Bone marrow (tissue), 2 donors: ENCODE data around the gene APOC3.

ENCODE experiments used
- DNase-seq, 2 donors: peaks; one replicate each; lab custom pipeline; 2025; lab: John Stamatoyannopoulos, UW

Gene APOC3

DNA sequence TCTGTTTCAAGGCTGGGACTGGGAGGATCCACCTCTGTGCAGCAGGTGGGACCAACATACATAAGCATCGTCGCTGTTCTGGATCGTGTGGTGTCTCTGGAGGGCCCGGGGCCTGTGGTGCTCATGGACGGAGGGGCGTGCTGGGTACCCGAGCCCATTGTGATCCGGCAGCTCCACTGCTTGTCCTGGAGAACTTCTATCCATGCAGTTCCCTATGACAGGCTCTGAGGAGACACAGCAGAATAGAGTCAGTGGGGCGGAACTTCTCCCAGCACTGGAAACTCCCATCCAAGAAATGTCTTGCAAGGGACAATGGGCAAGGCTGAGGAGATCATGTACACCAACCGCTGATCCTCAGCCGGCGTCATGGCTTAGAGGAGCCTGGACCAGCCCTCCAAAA, 19.4 kb downstream of the APOC3 start:
- DNase-seq: no peak

DNA sequence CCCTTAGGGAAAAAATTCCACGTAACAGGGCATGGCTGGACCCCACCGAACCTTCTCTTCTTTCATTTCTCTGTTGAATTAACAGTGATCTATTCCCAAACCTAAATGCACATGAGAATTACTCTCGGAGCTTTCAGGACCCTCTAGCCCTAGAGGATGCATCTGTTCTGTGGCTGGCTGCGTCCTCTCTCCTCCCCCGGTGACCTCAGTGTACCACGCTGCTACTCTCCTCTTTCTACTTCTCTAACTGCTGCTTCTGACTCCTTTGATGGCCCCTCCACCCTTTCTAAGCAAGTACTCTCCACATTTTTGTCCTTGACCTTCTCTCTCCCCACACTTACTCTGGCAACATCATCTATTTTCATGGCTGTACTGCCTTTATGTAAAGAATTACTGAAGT, 19.8 kb downstream of the APOC3 start:
- peak in 1 of 2 donors; percentile 94 for DNase-seq

DNA sequence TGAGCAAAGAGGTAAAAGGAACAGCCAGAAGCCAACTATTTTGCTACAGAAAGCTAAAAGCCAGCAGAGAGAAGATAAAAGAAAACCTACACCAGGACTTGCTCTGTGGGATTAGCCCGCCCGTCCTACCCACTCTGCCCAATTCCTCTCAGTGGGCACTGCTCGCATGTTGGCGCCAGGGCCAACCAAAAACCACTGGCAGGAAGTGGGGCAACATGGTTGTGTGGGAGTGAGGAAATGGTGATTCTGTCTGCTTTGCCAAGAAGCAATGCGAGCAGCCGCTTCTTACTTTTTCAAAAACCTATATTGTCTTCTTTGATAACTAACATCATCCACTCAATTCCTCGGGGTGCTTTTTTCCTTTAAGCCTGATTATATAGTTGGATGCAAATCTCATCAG, 21.9 kb downstream of the APOC3 start:
- DNase-seq: peak in 1 of 2 donors; percentile 88

DNA sequence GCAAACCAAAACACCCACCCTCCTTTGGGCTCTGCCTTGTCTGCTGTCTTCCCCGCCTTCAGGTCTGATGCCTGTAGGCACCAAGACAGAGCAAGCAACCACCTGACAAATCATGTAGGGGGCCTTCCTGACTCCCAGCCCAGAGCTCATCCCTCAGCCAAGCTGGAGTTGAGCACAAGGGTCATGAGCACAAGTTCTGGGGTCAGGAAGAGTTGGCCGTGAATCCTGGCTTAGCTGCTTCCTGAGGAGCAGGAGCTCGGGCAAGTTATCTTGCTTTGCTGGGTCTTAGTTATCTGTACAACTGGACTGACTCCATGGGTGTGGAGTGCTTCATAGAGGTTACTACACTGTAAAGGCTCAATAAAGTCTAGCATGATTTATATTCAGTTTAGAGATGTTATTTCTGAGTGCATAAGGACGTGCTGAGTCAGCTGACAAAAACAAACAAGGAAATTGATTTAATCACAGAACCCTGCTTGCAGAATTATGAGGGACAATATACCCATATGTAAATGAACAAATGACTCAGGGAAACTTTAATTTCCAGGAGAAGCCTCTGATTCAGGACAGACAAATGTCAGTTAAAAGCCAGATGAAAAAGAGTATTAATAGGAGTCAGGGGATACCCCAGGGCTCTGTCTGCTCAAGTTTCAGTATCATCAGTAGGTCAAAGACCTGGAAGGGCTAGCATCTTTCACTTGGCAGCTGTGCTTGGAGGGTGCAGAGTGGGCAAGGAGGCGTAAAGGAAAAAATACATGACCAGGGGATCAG, 22.7 kb downstream of the APOC3 start:
- no peak for DNase-seq

DNA sequence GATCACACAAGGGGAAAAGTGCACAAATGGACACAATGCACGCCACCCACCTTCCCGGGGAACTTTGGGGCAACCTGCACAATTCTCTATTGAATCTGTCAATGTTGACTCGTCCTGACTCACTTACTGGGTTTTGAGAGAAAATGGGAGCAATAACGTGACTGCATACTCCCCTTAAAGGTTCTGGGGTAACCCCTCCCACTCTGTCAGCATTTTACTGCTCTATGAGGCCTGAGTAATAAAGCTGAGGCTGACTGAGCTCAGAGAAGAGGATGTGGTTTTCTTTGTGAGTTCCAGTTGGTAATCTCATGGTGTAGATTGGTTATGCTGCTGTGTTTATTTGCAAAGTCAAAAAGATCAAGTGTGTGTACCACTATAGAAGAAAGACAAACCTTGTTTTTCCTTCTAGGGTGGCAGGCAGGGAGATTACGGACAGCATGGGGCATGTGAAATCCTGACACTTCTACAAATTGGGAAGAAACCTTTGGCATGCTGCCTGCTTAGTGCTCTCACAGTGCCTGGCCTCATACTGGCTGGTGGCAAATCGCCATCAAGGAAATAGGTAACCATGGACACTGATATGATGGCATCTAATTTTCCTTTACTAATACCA, 23.9 kb downstream of the APOC3 start:
- peak; percentile 22 to 96 for DNase-seq

DNA sequence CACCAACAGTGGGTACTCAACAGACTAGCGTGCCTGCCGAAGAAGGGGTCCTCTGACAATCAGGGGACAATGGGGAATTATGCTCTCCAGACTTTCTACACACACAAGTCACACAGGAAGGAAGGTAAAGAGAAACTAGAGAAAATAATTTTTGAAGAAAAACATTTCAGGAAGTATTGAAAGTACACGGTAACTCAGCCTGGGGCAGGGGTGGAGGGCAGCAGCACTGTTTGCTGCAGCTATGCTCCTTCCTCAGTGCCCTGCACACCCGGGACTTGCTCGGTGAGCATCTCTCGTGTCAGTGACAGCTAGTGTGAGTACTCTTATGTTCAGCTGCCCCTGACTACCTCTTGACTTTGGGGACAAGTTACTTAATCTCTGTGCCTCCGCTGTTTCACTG, 25.7 kb downstream of the APOC3 start:
- no peak for DNase-seq

DNA sequence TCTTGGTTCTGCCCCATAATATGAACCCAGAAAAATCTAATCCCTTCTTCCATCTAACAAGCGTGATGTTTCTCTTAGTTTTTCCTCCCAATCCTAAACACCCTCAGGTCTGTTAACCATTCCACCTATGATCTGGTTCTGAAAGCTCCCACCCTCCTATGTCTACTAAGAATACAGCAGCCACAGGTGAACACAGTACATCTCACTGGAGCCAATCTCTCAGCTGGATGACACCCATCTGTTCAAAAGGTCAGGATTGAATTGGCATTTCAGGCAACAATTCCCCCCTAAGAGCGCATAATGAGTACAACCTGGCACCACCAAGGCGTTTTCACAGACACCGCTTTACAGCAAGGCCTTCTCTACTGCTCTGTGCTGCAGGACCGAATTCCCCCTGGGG, 26.7 kb downstream of the APOC3 start:
- DNase-seq: no peak

DNA sequence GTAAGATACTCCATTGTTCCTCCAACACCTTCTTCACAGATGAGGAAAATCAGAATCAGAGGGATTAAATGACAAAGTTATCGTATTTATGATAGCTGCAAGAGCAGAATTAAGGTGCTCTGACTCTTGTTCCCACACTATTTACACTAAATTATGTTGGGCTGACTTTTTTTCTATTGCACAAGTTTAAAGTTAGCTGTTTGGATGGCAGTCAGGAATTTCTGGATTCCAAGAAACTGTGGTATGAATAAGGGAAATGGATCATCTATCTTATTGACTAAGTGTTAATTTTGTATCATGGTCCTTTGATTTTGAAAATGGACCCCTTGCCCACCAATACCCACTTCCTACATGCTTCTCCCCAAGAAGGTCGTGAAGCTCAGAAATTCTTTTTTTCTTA, 27.6 kb downstream of the APOC3 start:
- no peak for DNase-seq

DNA sequence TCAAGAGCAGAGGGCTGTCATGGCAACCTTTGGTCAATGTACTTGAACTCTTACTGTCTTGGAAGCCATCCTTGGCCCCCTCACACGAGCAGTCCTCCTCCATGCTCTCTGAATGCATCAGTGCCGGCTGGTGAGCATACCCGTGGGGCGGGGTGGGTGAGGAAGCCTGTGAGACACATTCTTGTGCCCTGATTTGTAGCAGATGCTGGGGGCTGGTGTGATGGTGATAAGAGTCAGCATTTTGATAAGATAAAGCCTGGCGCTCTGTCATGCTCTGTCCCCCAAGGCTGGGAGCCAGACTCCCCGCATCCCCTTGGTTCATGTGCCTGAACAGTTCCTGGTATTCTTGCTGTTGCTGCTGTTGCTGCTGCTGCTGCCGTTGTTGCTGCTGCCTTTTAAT, 28.2 kb downstream of the APOC3 start:
- no peak for DNase-seq

DNA sequence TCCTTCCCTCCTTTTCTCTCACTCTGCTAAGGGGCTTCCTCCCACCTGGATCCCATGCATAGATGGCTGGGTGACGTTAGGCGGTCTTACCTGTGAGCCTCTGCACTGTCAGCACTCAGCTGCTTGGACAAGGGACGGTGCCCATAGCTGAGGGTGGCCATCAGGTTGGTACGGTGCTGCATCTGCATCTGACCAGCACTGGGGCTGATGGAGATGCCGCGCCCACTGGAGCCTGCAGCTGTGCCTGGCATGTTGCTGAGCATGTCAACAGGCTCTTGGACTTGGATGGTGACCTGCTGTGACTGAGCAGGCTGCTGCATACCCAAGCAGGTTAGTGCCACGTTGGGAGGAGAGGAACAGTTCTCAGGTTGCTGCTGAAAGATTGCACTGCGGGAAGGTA, 29.5 kb downstream of the APOC3 start:
- DNase-seq: no peak

DNA sequence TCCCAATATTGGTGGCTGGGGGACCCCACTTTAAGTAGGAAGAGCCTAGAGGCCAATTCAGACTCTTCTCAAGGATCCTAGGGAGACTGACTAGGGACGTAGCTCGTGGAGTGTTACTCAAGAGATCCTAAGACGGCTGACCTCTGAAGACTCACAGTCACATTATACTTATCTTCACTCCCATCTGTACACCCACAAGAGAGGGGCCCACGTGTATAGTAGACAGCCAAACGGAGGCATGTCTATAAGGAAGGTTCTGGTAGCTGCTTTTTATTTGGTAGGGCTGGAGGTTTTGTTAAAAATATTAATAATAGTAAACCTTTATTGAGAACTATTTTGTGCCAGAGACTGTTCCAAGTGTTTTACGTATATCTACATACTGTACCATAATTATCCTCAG, 30.6 kb downstream of the APOC3 start:
- DNase-seq: no peak

DNA sequence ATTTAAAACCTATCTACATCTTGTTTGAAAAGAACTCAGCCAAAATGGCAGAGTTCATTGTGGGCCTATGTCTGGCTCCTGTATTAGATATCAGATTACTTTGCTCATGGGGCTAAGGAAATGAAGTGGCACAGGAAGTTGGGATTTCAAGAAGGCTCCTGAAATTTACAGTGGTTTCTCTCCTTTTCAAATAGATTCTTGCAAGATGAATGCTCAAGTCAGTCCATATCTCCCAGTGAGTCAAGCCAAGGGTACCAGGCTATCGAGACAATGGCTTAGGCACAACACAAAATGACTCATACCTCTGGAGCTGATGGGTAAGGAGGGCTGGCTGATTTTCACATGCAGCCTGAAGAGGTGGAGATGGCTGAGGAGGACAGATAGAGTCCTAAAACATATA, 31.8 kb downstream of the APOC3 start:
- DNase-seq: no peak

DNA sequence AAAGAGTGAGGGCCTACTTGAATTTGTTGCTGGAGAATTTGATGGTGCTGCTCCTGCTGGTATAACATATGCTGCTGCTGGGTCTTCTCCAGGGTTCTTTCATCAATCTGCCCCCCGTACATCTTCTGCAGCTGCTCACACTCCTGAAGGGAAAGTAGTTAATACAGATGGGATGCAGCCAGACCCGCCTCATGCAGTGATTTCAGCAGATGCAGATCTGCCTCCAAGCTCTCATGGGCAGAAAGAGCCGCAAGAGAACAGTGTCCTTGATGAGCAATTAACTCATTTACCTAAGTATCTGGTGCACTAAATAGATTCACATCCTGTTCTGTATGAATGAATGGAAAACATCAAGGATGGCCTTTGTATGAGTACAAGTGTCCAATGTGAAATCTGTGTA, 32.5 kb downstream of the APOC3 start:
- no peak for DNase-seq

DNA sequence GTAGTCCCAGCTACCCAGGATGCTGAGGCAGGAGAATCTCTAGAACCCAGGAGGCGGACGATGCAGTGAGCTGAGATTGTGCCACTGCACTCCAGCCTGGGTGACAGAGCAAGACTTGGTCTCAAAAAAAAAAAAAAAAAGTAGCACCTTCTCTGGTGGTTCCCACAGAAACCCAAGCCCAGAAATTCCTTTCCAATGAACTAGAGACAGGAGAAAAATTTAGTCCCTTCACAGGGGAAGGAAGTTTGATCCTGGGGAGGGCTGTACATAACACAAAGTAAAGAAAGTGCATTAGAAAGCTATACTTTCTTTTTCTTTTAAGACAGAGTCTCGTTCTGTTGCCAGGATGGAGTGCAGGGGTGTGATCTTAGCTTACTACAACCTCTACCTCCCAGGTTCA, 33.2 kb downstream of the APOC3 start:
- DNase-seq: no peak

DNA sequence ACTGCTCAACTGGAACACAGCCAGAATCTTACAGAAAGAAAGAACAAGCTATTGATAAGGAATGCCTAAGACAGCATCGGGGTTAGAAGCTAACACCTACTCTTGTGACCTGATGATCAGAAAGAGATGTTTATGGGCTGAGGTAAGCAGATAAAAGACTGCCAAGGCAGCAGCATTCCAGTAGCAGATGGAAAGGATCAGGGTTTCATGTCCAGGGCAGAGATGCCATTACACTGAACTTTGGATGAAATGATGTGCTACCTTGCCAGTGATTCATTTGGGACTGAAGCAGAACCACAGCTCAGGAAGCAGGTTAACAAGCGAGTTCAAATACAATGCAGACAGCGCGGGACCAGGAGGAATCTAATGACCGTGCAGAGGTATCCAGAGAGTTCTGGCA, 34.8 kb downstream of the APOC3 start:
- no peak for DNase-seq

DNA sequence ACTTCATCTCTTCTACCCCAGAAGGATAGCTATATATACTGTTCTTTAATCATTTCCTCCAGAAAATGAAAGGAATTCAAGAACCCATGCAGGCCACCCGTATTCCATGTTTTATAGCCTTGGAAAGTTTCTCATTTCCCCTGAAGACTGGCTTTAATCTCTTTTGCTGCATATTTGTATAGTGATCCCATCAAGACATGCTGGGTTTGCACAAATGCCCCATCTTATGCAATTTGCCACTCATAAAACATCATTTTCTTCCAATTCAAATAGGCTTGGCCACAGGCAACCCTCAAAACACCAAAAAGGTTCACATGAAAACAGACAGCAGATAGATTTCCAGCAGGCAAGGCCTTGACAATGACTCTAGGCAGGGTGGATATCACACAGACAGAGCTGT, 36.0 kb downstream of the APOC3 start:
- DNase-seq: no peak

DNA sequence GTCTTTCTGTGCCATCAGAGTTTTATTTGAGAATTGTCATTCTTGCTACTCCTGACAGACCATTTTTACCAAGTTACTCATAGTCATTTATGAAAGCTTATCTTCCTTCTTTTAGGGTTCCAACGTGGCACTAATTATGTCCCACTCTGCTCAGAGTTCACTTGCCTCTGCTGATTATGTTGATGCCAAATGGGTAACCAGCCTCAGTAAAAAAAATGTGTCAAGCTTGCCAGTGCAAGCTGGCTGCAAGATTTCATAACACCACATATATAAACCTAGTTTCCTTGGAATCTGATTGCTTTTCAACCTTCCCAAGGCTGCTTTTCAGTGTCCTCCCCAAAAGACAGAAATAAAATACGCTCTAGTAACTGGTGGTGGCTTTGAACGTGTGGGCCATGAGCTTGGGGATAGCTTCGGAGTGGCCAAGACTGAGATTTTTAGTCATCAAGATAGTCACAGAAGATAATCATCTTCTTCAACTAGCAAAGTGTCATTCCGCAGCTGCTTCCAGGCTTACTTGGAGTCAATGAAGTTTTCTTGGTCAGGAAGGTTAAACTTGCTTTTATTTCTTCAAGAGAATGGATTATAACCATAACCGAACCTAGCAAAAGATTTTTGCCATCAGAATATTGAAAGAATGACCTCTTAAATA, 37.2 kb downstream of the APOC3 start:
- no peak for DNase-seq

DNA sequence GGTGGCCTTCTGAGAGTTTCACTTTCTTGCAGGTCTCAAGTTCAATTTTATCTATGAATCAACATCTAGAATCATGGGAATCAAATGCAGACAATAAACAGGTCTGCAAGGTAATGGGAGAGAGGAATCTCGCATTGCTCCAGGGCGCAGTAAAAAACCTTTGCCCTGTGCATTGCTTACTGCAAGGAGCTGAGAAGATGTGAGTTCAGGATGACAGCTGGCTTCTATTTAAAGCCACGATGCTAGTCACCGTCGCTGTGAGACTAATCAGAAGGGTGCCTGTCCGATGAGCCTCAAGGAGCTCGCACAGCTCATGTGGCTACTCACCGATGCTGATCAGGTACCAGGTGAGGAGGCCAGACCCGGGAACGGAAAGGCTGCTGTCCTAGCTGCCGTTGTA, 37.9 kb downstream of the APOC3 start:
- no peak for DNase-seq

DNA sequence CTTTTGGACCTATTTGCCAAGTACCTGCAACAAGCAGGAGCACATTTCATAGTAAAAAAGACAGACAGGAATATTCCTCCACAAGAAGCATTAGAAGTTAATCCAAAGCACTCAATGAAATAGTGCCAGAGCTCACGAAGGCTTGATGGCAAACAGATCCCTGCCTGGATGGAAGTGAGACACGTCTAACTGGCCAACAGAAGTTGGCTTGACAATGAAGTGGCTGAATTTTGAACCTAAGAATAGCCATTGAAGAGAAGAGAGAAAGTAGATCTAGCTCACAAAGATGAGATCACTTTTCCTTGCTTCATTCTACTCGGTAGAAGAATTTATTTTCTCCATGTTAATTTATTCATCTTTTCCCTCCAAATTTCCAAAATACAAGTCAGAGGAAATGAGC, 38.4 kb downstream of the APOC3 start:
- DNase-seq: no peak

DNA sequence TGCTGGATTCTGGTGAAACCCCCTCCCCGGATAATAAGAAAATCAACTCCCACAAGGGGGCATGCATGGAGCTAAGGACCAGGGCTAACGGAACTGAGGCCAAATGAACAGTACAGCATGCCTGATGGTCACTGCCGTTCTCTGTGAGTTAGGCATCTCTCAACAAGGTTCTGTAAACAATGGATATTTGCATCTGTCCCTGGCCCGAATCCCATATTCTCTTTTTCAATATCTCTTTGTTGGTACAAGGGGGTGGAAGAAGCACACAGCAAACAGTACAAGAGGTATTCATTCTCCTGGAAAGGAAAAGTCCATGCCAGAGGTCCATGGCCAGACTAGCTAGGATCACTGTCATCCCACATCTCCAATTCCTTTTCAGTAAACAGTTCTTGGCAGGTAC, 39.9 kb downstream of the APOC3 start:
- DNase-seq: no peak

DNA sequence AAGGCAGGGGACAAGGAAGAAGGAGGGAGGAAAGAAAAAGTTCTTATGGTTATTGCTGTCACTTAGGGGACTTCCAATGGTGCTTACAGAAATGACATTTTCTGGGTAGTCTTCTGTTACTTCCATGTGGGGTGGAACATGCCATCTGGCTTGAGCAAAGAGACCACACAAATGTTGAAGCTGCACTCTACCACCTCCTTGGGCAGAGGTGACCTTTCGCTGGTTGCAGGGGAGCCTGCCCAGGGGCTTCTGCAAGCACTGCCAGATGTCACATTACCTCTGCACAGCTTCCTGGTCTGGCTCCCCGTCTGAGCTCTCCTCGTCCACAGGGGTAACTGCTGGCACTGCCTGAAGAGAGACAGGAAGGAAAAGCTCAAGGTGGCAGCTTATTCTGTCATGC, 40.3 kb downstream of the APOC3 start:
- DNase-seq: peak in 1 of 2 donors; percentile 93

DNA sequence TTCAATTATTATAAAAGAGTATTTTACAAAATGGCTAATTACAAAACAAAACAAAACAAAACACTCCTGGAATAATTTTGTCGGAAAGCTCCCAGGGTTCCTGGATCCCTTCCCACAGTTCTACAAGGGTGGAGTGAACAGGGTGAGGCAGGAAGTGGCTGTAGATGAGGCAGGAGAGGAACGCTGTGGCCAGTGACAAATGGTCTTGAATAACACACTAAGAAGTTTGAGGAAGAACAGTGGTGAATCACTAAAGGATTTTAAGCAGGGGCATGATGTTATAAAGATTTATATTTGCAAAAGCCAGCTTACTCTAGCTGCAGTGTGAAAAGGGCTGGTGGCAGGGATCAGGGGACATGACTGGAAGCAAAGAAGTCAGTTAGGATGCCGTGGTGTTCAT, 41.5 kb downstream of the APOC3 start:
- peak in 1 of 2 donors; percentile 31 for DNase-seq

DNA sequence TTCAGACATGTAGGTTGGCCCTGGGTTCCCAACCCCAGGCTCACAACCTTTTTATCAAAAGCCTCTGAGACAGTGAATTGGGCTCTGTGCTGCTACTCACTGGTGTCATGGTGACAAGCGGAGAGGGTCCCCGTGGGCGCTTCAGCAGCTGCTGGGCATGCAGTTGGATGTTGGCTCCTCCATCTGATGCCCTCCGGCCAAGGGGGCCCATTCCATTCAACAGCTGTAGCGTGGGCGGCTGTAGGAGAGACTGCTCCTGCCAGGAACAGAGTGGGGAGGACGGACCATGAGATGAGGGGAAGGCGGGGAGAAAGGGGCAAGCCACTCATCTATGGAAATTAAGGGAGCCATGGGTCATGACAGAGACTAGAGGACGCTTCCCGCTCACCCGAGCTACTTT, 43.7 kb downstream of the APOC3 start:
- DNase-seq: no peak

DNA sequence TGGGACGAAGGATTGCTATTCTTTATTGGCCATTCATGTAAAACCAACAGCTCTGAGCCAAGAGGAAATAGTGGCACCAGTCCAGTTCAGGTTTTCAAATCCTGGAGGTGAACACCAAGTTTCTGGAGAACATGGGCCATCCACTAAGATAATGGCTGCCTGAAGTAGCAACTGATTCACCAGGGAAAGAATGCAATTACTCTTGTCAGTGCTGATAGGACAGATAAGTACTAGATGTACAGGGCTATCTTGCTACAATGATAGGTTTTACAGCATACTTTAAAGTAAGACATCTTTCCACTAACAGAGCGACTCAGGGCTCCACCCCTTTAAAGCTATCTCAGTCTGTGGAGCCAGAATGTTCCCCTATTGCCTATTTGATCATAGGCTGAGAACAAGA, 44.5 kb downstream of the APOC3 start:
- no peak for DNase-seq
